Activated T-helper 17 cell treated with anti-CD3 and anti-CD28 coated beads, Interleukin-2, amount 50 U/mL, for 72 hours (primary cell): ENCODE results near the gene BCL10. TPM values are rescaled to one million over a fixed set of nuclear protein-coding genes. Genes with fewer than 3 reads are reported as not detected.

Experiments
- ATAC-seq: fragments of 150-1000 bp; cut with Tn5 transposase; replicated peaks from 2 replicates; pipeline ENCODE4 v1.10.0; 2021; ENCODE audit warnings: mild to moderate bottlenecking, moderate library complexity
- H3K27ac Mint-ChIP-seq: one replicate; pipeline ENCODE4 v1.8.0; 2022; ENCODE audit warnings: mixed read lengths
- H3K27me3 Mint-ChIP-seq: one replicate; pipeline ENCODE4 v1.8.0; 2022; ENCODE audit warnings: mixed read lengths
- H3K36me3 Mint-ChIP-seq: one replicate; pipeline ENCODE4 v1.8.0; 2022; ENCODE audit warnings: low read depth, mild to moderate bottlenecking, mixed read lengths
- H3K4me1 Mint-ChIP-seq: one replicate; pipeline ENCODE4 v1.8.0; 2022; ENCODE audit warnings: mixed read lengths
- H3K4me3 Mint-ChIP-seq: one replicate; pipeline ENCODE4 v1.8.0; 2022; ENCODE audit warnings: mild to moderate bottlenecking, mixed read lengths
- H3K9me3 Mint-ChIP-seq: one replicate; pipeline ENCODE4 v1.8.0; 2022; ENCODE audit warnings: mixed read lengths
- total RNA-seq, 2 donors: library from RNA; stranded (reverse); gene quantifications; one replicate each; pipeline ENCODE4 v1.2.3, GENCODE V29; 2022

BCL10 gene
- total RNA-seq, 2 donors from 2014 or later, result 28.3 to 63.7 TPM

DNA sequence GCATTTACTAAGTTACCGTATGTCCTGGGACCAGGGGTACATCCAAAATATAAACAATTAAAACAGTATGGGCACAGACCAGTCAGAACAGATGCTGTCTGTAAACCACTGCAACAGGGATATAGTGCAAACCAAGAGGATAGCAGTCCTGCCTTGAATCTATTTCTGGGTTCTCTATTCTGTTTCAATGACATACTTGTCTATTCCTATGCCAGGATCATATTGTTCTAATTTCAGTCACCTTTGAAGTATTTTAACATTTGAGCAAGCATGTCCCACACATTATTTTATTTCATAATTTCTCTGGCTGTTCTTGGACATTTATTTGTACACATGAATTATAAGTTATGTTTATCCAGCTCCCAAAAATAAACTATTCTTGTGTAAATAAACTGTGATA is 47.5 kb downstream of the BCL10 start:
- Mint-ChIP-seq H3K9me3 (no peaks in the 10 kb centered on the region), H3K4me3 (no peak overlapping the region), H3K27me3 (no peaks in the 10 kb centered on the region), H3K27ac (no peak overlapping the region), H3K4me1 (no peaks in the 10 kb centered on the region), H3K36me3 (no peaks in the 10 kb centered on the region)
- no peak for ATAC-seq

DNA sequence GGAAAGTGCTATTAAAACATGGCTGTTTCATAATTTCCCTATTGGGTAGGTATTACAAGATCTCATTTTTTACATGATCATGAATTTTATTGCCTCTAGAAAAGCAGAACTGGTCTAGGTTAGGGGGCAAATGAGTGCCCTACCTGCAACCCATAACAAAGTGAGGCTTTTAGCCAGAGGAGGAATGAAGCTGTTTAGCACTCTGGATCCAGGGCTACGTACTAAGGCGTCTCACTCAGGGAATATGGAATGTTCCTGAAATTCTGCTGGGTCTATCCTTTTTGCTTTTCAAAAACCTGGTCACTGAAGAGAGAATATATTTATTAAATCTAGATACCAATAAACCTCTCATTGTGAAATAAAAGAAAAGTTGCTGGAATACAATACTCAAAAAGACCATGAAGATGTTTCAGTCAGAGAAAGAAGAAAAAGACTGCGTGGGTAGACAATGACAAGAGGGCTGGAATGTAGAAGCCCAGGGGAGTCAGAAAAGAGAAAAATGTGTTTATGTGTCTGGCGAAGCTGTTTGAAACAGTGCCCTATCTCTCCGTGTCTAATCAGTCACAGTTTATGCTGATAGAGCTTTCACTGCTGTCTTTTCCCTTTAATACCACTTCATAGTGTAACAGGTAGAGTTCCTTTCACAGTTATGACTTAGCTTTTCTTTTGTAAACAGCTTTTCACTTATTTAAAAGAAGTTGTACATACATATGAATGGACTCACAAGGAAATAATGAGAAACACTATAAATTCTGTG is 50.6 kb downstream of the BCL10 start:
- peaks cover 2% of the 10 kb centered on the region for H3K27me3 Mint-ChIP-seq
- no peaks in the 10 kb centered on the region for H3K4me1 Mint-ChIP-seq
- ATAC-seq, result no peak
- H3K4me3 Mint-ChIP-seq, result no peak overlapping the region
- no peaks in the 10 kb centered on the region for H3K9me3 Mint-ChIP-seq
- H3K27ac Mint-ChIP-seq, result no peak overlapping the region
- H3K36me3 Mint-ChIP-seq, result no peaks in the 10 kb centered on the region

DNA sequence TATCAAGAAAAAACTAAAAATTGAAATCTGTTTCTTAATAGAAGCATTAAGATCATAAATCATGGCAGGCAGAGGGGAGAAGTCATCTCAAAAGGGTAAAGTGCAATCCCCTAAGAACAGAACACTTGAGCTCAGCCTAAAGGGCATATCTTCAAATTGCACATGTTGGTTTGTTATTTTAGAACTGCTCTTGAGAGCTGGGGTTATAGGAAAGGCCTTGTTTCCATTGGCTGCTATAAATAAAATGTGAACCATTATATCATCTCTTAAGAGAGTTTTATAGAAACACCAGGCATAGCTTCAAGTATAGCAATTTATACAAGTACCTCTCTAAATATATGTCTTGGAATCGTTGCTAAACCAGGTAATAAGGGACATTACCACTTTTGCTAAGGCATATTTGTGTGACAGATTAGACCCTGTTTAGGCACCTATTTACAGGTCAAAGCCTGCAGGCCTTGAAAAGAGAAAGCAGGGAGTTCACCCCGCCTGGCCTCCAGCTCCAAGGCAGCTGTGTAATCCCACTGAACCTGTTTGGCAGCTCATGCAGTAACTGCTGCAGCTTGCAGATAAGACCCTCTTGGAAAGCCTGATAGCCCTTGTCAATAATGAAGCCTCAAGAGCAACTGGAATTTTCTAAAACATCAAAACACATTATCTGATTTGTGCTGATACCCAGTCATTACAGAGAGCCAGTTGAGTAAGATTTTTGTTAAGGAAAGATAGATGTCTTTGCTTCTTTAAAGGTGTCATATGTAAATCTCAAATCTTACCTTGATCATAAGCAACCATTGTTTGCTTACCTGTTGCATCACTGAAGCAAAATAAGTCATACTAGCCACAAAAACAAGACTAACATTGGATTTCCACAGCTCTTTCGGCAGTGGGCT is 51.5 kb downstream of the BCL10 start:
- Mint-ChIP-seq H3K36me3 (no peaks in the 10 kb centered on the region), H3K27ac (no peak overlapping the region), H3K4me1 (no peaks in the 10 kb centered on the region), H3K4me3 (no peak overlapping the region), H3K9me3 (no peaks in the 10 kb centered on the region), H3K27me3 (peaks cover 5% of the 10 kb centered on the region)
- no peak for ATAC-seq

DNA sequence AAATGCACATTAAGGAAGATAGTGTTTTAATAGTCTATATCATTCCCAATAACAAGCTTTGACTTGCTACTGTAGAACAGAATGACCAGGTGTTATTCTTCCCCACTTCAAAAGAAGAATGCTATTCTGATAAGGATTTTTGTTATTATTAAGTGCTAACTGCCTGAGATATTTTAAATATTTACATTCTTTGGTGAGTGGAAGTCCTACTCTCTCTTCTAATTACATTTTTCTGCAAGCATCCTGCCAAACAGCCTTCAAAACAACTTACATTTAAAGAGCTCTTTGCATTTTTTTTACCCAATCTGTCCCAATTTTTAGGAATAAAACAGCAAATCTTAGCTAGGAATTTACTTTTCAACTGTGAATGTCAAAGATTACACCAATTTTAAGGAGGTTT is 52.1 kb downstream of the BCL10 start:
- no peaks in the 10 kb centered on the region for H3K4me1 Mint-ChIP-seq
- ATAC-seq, result no peak

DNA sequence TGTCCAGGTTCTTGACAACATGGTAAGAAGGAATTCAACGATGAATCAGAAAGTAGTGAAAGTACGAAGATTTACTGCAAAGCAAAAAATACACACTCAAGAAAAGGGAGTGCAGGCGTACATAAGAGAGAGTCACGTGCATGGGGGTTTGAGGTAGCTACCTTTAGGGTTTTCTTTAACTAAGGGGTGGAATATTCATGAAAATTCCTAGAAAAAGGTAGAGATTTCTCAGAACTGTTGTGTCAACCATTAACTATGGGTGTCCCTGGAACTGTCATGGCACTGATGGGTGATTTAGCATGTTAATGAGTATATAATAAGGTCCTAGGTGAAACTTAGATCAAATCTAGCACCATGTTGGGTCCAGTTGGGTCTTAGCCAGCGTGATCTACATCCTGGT is 53.1 kb downstream of the BCL10 start:
- H3K9me3 Mint-ChIP-seq, result no peaks in the 10 kb centered on the region
- peaks cover 13% of the 10 kb centered on the region for H3K27me3 Mint-ChIP-seq
- no peaks in the 10 kb centered on the region for H3K4me1 Mint-ChIP-seq
- no peak overlapping the region for H3K4me3 Mint-ChIP-seq
- H3K27ac Mint-ChIP-seq, result no peak overlapping the region
- no peak for ATAC-seq
- no peaks in the 10 kb centered on the region for H3K36me3 Mint-ChIP-seq

More for the DNA sequence above, 52.1 kb downstream of the BCL10 start:
- Mint-ChIP-seq H3K36me3 (no peaks in the 10 kb centered on the region), H3K27ac (no peak overlapping the region), H3K9me3 (no peaks in the 10 kb centered on the region), H3K27me3 (peaks cover 8% of the 10 kb centered on the region), H3K4me3 (no peak overlapping the region)

DNA sequence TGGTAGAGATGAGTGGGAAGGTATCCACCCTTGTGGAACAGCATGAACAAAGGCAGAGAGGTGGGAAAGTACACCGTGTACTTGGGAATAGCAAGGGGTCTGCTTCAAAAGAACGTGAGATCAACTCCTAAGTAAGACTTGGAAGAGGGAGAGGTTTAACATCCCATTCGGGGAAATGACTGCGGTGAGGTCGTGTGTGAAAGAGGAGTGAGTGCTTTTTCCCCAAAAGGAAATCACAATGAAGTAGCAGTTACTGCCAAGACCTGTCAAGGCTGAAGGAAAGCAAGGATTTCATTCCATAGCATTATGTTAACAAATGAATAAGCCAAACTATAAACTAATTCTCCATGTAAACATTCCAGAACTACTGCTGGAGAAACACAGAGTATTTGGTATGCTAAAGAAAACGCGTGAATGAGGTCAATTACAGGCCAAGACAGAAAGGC is 55.7 kb downstream of the BCL10 start:
- H3K4me3 Mint-ChIP-seq, result no peak overlapping the region
- H3K4me1 Mint-ChIP-seq, result no peaks in the 10 kb centered on the region
- peaks cover 26% of the 10 kb centered on the region for H3K27me3 Mint-ChIP-seq
- H3K9me3 Mint-ChIP-seq, result no peaks in the 10 kb centered on the region
- H3K27ac Mint-ChIP-seq, result no peak overlapping the region
- no peak for ATAC-seq
- H3K36me3 Mint-ChIP-seq, result no peaks in the 10 kb centered on the region

DNA sequence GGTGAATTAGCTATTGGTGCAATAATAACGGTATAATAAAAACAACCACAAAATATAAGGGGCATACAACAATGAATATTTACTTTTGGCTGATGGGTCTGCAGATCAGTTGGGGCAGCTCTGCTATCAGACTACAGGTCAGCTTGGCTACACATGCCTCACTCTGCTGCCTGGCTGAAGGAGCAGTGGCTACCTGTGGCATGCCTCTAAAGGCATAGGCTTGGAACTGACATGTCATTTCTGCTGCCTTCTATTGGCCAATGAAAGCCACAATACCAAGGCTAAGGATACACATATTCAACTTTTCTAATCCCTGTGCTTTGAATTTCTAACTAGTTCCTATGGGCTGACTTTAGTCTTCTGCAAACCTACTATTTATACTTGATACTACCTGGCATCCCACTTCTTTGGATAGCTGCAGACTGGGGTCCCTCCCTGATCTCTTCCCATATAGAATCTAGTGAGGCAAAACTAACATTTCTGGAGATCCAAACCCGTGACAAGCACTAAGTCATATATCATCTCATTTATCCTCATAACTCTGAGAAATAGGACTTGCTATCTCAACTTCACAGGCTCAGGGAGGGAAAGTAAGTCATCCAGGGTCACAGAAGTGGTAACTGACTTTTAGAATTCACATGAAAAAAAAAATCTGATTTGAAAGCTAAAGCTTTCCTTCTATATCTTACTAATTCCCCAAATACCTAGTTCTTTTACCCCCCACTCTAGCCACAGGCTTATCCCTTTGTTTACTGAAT is 56.4 kb downstream of the BCL10 start:
- no peak for ATAC-seq
- Mint-ChIP-seq H3K4me1 (no peaks in the 10 kb centered on the region), H3K36me3 (no peaks in the 10 kb centered on the region), H3K4me3 (no peak overlapping the region), H3K27me3 (peaks cover 29% of the 10 kb centered on the region), H3K27ac (no peak overlapping the region), H3K9me3 (no peaks in the 10 kb centered on the region)

DNA sequence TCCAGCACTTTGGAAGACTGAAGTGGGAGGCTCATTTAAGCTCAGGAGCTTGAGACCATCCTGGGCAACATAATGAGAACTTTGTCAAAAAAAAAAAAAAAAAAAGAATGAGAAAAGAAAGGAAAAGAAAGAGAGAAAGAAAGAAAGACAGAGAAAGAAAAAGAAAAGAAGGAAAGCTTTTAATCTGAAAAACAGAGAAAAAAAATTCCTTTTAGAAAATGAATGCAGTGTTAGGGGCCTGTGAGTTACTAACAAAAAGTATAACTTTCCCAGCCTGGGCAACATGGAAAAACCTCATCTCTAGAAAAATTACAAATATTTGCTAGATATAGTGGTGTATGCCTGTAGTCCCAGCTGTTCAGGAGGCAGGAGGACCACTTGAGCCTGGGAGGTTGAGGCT is 59.7 kb downstream of the BCL10 start:
- peaks cover 29% of the 10 kb centered on the region for H3K27me3 Mint-ChIP-seq
- H3K4me1 Mint-ChIP-seq, result no peaks in the 10 kb centered on the region
- no peaks in the 10 kb centered on the region for H3K9me3 Mint-ChIP-seq
- ATAC-seq, result no peak
- no peak overlapping the region for H3K27ac Mint-ChIP-seq
- H3K36me3 Mint-ChIP-seq, result no peaks in the 10 kb centered on the region
- H3K4me3 Mint-ChIP-seq, result no peak overlapping the region

Other genes starting within 250 kb of the BCL10 start
- under 1 TPM; 0.43 to 0.90 TPM for gene MCOLN3, start 228.1 kb downstream of the BCL10 start, total RNA-seq
- 1 to 10 TPM; 1.4 to 2.3 TPM for gene SYDE2, start 75.6 kb downstream of the BCL10 start, total RNA-seq
- 10 to 100 TPM; 16.9 to 19.1 TPM for gene C1orf52, start 17.0 kb downstream of the BCL10 start, total RNA-seq
- gene DDAH1, start 188.5 kb upstream of the BCL10 start, total RNA-seq, result under 1 TPM in 1 of 2 donors, not detected in 1; 0.74 TPM